Heart right ventricle (tissue), 16 donors: ENCODE results near the gene MAML2. TPM values are rescaled to one million over a fixed set of nuclear protein-coding genes. Genes with fewer than 3 reads are reported as not detected.
A peak's percentile ranks its signal among the peaks of the same experiment; 100 is the strongest.

Experiments
- ATAC-seq, 8 donors: fragments of 200-7000 bp; cut with Tn5 transposase; one replicate each; pipeline ENCODE4 v1.9.1; 2020; ENCODE audit warnings: mild to moderate bottlenecking in 8 of 8, moderate library complexity in 8 of 8, moderate number of reproducible peaks in 1 of 8
- DNase-seq, 2 donors: peaks; one replicate each; pipeline ENCODE4 v3.0.0-alpha.2; 2020
- H3K27ac ChIP-seq, 10 donors: fragments of 200-600 bp; sonication (generic) in 2 of 10; one replicate each; pipeline versions ENCODE4 v1.5.0 to v1.8.0; 2020 to 2022; ENCODE audit warnings: mild to moderate bottlenecking in 3 of 10
- H3K27me3 ChIP-seq, 7 donors: fragments of 200-600 bp; one replicate each; pipeline ENCODE4 v1.8.0; 2021 to 2022; ENCODE audit warnings: mild to moderate bottlenecking in 2 of 7
- H3K36me3 ChIP-seq, 9 donors: fragments of 200-600 bp; sonication (generic) in 1 of 9; one replicate each; pipeline versions ENCODE4 v1.5.0 to v1.8.0; 2020 to 2022; ENCODE audit warnings: mild to moderate bottlenecking in 2 of 9
- H3K4me1 ChIP-seq, 9 donors: fragments of 200-600 bp; sonication (generic) in 1 of 9; one replicate each; pipeline versions ENCODE4 v1.5.0 to v1.8.0; 2020 to 2022; ENCODE audit warnings: mild to moderate bottlenecking in 4 of 9
- H3K4me3 ChIP-seq, 10 donors: fragments of 200-600 bp; sonication (generic) in 2 of 10; one replicate each; pipeline versions ENCODE4 v1.5.0 to v1.8.0; 2020 to 2022; ENCODE audit warnings: mild to moderate bottlenecking in 7 of 10, moderate library complexity in 2 of 10
- H3K9me3 ChIP-seq, 11 donors: fragments of 200-600 bp in 10 of 11; sonication (generic) in 2 of 11; one replicate each; pipeline versions ENCODE4 v1.5.0 to v1.8.0; 2013 to 2022; ENCODE audit warnings: mild to moderate bottlenecking in 2 of 11, control low read depth in 1 of 11, moderate library complexity in 1 of 11
- WGBS, 2 donors: extraction: QIAGEN DNeasy Blood & Tissue Kit; methylation state at CpG; one replicate each; pipeline ENCODE4 v1.1.7; 2013; ENCODE audit warnings: inconsistent platforms in 1 of 2; 5-methylcytosine and 5-hydroxymethylcytosine counted together
- intact Hi-C, 10 donors: fragments of 100-400 bp; cut with DNase I; formaldehyde crosslinking; loops; one replicate each; pipeline versions ENCODE4 v1.11.1 to v1.14.2; 2022
- polyA plus RNA-seq, 2 donors: library from polyadenylated mRNA; stranded (reverse); fragments of 200-250 nt; gene quantifications; one replicate each; pipeline ENCODE4 v1.2.3, GENCODE V29; 2013
- total RNA-seq, 10 donors: library from RNA; stranded (reverse); fragmentation: NEBNext Ultra II Directional in 3 of 10; extraction: Animal tissue kit (Norgen Biotek cat#: 25700) in 3 of 10; gene quantifications; one replicate each; pipeline versions ENCODE4 v1.2.1 to v1.2.4, GENCODE V29; 2021 to 2023
- TF ChIP-seq, protein P1 (sequence below), 9 donors: fragments of 200-600 bp; sonication (generic) in 2 of 9; IDR thresholded peaks; one replicate each; pipeline versions ENCODE4 v1.5.0 to v1.8.0; 2021 to 2022; ENCODE audit warnings: antibody characterized with exemption in 9 of 9, mild to moderate bottlenecking in 5 of 9, moderate library complexity in 1 of 9
- donor health status: Arrhythmogenic right ventricular cardiomyopathy.
- donor health status: ischemic (EF 13 %, LVEDD 7.1; RV severe dilation, severe dysfunction).
- donor health status: healthy with polysubstance abuse.
- donor health status: DM: no; HTN: yes; CAD: no.
- donor health status: DM: no; HTN: no; CAD: no.
- donor health status: ischemic (EF 25% LVEDD 6.9; RV normal size, moderate dysfunction).
- donor health status: ischemic (EF 25% LVEDD 5.7; RV mildly dilated, moderate dysfunction).
- donor health status: healthy.
- donor health status: DM: yes; HTN: yes; CAD: no.
- donor health status: Ischemic cardiomyopathy.
- donor health status: ischemic (EF 35%, LVEDD 5.7; RV mildly dilated, moderate dysfunction).
- donor health status: nonischemic (EF 11% LVEDD 7.7; RV severe dilation, severe dysfunction).
- donor health status: DM: yes; HTN: yes; CAD: no.
- donor health status: PGD.
- donor health status: ischemic (EF 29% LVEDD 5.4; RV normal size, mild dysfunction).
- donor health status: nonischemic (EF 23%, LVEDD 6.1; RV moderate dilation, normal function).

The MAML2 gene
- total and polyA plus RNA-seq, 12 donors, result 1.3 to 6.1 (median 4.1) TPM

DNA sequence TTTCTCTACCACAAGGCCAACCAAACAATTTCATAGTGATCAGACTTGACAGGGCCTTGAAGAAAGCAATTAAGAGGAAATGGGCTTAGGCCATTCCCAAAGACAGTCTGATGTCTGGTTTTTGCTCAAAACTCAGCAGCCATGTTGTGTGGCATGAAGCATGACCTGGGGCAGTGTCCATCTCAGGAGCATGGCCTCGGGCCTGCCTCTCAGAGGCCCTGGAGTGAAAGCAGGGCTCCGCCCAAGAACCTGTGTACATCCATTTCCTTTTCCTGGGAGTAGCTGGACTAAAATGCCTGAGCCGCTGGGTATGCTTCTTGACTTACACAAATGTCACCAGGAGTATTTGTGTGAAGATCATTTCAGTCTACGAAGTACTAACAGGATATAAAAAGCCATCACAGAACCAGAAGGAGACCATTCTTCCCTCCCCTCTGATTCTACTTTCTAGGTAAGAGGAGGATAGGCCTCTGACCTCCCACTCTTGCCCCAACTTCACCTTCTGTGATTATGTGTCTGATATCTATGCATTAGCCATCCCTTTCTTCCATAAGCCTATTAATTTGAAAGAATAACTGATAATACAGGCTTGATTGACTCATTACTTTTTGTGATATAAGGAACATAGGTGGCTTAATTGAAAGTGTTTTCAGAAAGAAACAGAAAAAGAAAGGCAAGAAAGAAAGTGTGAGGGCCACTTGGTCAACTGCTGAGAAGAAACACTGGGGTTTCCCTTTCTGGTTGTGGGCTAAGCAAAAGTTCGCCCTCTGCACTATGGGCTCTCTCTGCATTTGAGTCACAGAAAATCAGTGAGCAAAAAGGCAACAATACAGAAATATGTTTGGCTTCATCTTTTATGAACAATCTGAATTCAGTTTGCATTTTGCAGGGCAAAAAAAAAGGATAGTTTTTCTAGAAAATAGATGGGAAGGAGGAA lies 230.5 kb downstream of the MAML2 start:
- TF ChIP-seq, protein P1, sequence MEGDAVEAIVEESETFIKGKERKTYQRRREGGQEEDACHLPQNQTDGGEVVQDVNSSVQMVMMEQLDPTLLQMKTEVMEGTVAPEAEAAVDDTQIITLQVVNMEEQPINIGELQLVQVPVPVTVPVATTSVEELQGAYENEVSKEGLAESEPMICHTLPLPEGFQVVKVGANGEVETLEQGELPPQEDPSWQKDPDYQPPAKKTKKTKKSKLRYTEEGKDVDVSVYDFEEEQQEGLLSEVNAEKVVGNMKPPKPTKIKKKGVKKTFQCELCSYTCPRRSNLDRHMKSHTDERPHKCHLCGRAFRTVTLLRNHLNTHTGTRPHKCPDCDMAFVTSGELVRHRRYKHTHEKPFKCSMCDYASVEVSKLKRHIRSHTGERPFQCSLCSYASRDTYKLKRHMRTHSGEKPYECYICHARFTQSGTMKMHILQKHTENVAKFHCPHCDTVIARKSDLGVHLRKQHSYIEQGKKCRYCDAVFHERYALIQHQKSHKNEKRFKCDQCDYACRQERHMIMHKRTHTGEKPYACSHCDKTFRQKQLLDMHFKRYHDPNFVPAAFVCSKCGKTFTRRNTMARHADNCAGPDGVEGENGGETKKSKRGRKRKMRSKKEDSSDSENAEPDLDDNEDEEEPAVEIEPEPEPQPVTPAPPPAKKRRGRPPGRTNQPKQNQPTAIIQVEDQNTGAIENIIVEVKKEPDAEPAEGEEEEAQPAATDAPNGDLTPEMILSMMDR (IDR thresholded peaks at IDR 0.05), result no peak
- ATAC-seq, result peak in 3 of 8 donors; percentile 20 to 35 (median 31)
- intact Hi-C loops, result no loop called here
- Histone ChIP-seq H3K9me3 (no peaks in the 10 kb centered on the region), H3K27ac (peak overlapping the region in 9 of 10 donors; percentile 32 to 80 (median 63)), H3K27me3 (no peaks in the 10 kb centered on the region), H3K36me3 (no peaks in the 10 kb centered on the region), H3K4me1 (peaks cover 2 to 35% (median 18%) of the 10 kb centered on the region in 9 donors), H3K4me3 (peak overlapping the region in 1 of 10 donors; percentile 12)
- no peak for DNase-seq
- 70 to 80% methylated on average over 5 of the region's 5 CpGs for WGBS, 2 donors

DNA sequence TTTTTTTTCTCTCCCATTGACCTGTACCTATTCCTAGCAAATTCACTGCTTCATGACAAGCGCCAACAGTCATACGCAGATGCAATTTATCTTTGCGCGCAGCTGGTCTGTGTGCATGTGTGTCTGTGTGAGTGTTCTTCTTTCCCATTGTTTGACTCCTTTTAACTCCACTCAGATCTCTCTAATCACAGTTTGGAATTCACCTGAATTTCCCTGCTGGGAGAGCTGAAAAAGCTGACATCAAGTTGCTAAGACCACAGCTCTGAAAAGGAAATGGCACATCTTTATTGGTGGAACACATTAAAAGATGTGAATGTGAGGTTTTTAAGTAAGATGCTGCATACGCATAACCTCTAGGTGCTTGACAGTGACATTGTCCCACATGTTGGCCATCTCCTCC lies 231.7 kb downstream of the MAML2 start:
- DNase-seq (no peak), ATAC-seq (no peak)
- 96 to 98% methylated on average over 5 of the region's 5 CpGs for WGBS, 2 donors
- TF ChIP-seq, protein P1 (IDR thresholded peaks at IDR 0.05), result no peak
- Histone ChIP-seq H3K36me3 (no peaks in the 10 kb centered on the region), H3K27me3 (no peaks in the 10 kb centered on the region), H3K9me3 (no peaks in the 10 kb centered on the region), H3K4me1 (peaks cover 2 to 35% (median 18%) of the 10 kb centered on the region in 9 donors), H3K4me3 (no peak overlapping the region), H3K27ac (peak overlapping the region in 3 of 10 donors; percentile 63 to 79 (median 67))
- intact Hi-C loops, result no loop called here

DNA sequence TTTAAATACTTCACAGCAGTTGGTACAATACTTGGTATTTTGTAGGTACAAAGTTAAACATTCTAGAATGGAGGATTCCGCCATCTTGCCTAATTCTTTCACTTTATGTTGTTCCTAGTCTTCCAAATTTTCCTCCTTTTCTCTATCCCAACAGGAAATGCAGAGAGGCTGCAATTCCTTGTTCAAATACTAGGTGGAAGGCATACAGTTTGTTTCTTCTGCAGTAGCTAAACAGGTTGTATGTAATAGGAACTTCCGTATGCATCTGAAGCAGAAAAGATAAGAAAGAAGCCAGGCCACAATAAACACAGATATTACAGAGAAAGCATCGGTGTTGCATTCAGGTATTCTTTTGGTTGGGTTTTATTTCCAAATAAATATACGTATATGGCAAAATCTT lies 232.7 kb downstream of the MAML2 start:
- Histone ChIP-seq H3K9me3 (no peaks in the 10 kb centered on the region), H3K36me3 (no peaks in the 10 kb centered on the region), H3K27me3 (no peaks in the 10 kb centered on the region), H3K27ac (no peak overlapping the region), H3K4me3 (no peak overlapping the region), H3K4me1 (peaks cover 2 to 41% (median 23%) of the 10 kb centered on the region in 9 donors)
- DNase-seq, result no peak
- WGBS, 2 donors, result 96 to 98% methylated on average over 4 of the region's 4 CpGs
- TF ChIP-seq, protein P1 (IDR thresholded peaks at IDR 0.05), result no peak
- intact Hi-C loops, result no loop called here
- ATAC-seq, result no peak

DNA sequence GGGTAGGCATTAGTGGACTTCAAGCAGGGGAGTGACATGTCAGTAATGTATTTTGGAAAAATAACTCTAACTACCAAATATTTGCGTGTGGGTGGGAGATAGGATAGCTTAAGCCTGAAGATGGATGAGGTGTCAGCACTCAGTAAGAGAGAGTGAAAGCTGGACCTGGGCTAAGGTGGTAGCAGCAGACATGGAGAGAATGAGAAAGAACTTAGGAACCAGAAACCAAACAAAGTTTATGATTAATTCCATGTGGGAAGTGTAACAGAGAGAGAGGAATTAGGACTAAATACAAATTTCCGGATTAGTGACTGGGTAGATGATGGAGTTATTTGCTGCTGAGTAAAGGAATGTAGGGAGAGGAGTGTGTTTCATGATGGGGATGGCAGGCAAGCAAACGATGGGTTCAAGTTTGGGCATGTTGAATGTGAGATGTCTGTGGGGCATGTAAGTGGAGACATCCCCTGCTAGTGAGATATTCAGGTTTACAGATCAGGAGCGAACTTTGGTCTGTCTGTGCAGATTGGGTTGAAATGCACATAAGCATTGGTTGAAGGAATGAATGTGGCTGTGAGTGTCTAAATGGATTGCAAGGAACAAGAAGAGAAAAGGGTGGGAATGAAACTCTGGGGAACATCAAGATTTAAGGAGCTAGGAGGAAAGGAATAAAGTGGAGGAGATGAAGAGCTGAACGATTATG lies 233.5 kb downstream of the MAML2 start:
- intact Hi-C loops, result loop anchor here in 1 of 10 donors (5.0 kb wide), 1 partner anchor 43 kb away; no protein-coding TSS in a partner anchor
- Histone ChIP-seq H3K36me3 (no peaks in the 10 kb centered on the region), H3K27me3 (no peaks in the 10 kb centered on the region), H3K4me3 (no peak overlapping the region), H3K27ac (no peak overlapping the region), H3K4me1 (peaks cover 2 to 44% (median 28%) of the 10 kb centered on the region in 9 donors), H3K9me3 (no peaks in the 10 kb centered on the region)
- ATAC-seq (no peak), DNase-seq (no peak)
- 90 to 91% methylated on average over 5 of the region's 5 CpGs for WGBS, 2 donors
- TF ChIP-seq, protein P1 (IDR thresholded peaks at IDR 0.05), result no peak
